Left ventricle myocardium inferior (tissue), 1 donor: ENCODE data around the gene AUH. TPM values are rescaled to one million over a fixed set of nuclear protein-coding genes. Genes with fewer than 3 reads are reported as not detected.

Experiments
- DNase-seq: peaks from one replicate; pipeline ENCODE4 v3.0.0-alpha.2; 2020
- H3K27ac ChIP-seq: fragments of 200-600 bp; replicated peaks from 2 replicates; pipeline ENCODE4 v1.8.0; 2021
- H3K27me3 ChIP-seq: fragments of 200-600 bp; 2 replicates; pipeline ENCODE4 v1.8.0; 2021; ENCODE audit warnings: low read depth
- H3K36me3 ChIP-seq: fragments of 200-600 bp; 2 replicates; pipeline ENCODE4 v1.8.0; 2021
- H3K4me1 ChIP-seq: fragments of 200-600 bp; 2 replicates; pipeline ENCODE4 v1.8.0; 2021
- H3K4me3 ChIP-seq: fragments of 200-600 bp; 2 replicates; pipeline ENCODE4 v1.8.0; 2021; ENCODE audit warnings: mild to moderate bottlenecking, moderate library complexity
- H3K9me3 ChIP-seq: fragments of 200-600 bp; replicated peaks from 2 replicates; pipeline ENCODE4 v1.8.0; 2021
- intact Hi-C: fragments of 100-400 bp; cut with micrococcal nuclease; formaldehyde crosslinking; loops from one replicate; pipeline ENCODE4 v1.11.0; 2022
- total RNA-seq: library from RNA; stranded (reverse); fragmentation: NEBNext Ultra II Directional; extraction: Animal tissue kit (Norgen Biotek cat#: 25700); gene quantifications from one replicate; pipeline ENCODE4 v1.2.1, GENCODE V29; 2021
- TF ChIP-seq, protein P1 (sequence below): fragments of 200-600 bp; IDR thresholded peaks from 2 replicates; pipeline ENCODE4 v1.8.0; 2021; ENCODE audit warnings: antibody characterized with exemption, mild to moderate bottlenecking, borderline replicate concordance
- donor health status: DM: no; HTN: yes; CAD: no; lungs with severe emphysema.

AUH gene
- total RNA-seq, 1 donor from 2014 or later, result 44.1 TPM

GRCh38 chr9:91261417-91261816, 100.3 kb downstream of the AUH start:
- Histone ChIP-seq H3K4me3 (no peak overlapping the region), H3K27ac (peak overlapping the region; percentile 19), H3K4me1 (peaks cover 11% of the 10 kb centered on the region), H3K9me3 (no peaks in the 10 kb centered on the region), H3K27me3 (no peaks in the 10 kb centered on the region), H3K36me3 (no peaks in the 10 kb centered on the region)
- TF ChIP-seq, protein P1, sequence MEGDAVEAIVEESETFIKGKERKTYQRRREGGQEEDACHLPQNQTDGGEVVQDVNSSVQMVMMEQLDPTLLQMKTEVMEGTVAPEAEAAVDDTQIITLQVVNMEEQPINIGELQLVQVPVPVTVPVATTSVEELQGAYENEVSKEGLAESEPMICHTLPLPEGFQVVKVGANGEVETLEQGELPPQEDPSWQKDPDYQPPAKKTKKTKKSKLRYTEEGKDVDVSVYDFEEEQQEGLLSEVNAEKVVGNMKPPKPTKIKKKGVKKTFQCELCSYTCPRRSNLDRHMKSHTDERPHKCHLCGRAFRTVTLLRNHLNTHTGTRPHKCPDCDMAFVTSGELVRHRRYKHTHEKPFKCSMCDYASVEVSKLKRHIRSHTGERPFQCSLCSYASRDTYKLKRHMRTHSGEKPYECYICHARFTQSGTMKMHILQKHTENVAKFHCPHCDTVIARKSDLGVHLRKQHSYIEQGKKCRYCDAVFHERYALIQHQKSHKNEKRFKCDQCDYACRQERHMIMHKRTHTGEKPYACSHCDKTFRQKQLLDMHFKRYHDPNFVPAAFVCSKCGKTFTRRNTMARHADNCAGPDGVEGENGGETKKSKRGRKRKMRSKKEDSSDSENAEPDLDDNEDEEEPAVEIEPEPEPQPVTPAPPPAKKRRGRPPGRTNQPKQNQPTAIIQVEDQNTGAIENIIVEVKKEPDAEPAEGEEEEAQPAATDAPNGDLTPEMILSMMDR, result no peak
- intact Hi-C loops, result no loop called here
- no peak for DNase-seq

DNA sequence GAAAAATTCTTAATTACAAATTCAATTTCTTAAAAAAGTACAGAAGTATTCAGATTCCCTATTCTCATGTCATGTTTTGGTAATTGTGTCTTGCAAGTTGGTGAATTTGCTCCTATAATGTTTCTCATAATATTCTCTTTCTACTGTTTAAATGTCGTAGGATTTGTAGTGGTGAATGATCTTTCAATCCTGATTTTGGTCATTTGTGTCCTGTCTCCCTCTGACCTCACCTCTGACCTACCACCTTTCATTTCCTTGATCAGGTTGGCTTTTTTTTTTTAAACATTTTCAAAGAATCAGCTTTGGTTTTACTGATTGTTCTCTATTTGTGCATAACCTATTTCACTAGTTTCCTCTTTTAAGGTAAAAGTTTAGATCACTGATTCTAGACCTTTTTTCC, 102.6 kb downstream of the AUH start:
- Histone ChIP-seq H3K27me3 (no peaks in the 10 kb centered on the region), H3K4me1 (peaks cover 31% of the 10 kb centered on the region), H3K9me3 (no peaks in the 10 kb centered on the region), H3K4me3 (no peak overlapping the region), H3K36me3 (no peaks in the 10 kb centered on the region), H3K27ac (no peak overlapping the region)
- no peak for DNase-seq
- intact Hi-C loops, result no loop called here
- TF ChIP-seq, protein P1, result no peak

DNA sequence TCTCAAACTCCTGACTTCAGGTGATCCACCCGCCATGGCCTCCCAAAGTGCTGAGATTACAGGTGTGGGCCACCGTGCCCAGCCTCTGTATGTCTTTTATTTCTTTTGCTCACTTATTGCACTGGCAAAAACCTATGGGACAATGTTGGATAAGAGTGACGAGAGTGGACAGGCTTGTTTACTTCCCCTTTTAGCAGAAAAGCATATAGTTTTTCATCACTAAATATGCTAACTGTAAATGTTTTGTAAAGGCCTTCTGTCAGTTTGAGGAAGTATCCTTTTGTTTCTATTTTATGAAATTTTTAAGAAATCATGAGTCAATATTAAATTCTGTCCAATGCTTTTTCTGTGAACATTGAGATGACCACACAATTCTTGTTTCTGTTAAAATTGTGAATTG, 103.3 kb downstream of the AUH start:
- H3K27me3 ChIP-seq, result no peaks in the 10 kb centered on the region
- no peak overlapping the region for H3K4me3 ChIP-seq
- TF ChIP-seq, protein P1, result no peak
- no peak overlapping the region for H3K27ac ChIP-seq
- H3K9me3 ChIP-seq, result no peaks in the 10 kb centered on the region
- intact Hi-C loops, result no loop called here
- no peaks in the 10 kb centered on the region for H3K36me3 ChIP-seq
- H3K4me1 ChIP-seq, result peaks cover 38% of the 10 kb centered on the region
- DNase-seq, result no peak

GRCh38 chr9:91256235-91256634, 105.5 kb downstream of the AUH start:
- no peaks in the 10 kb centered on the region for H3K9me3 ChIP-seq
- H3K27me3 ChIP-seq, result no peaks in the 10 kb centered on the region
- H3K27ac ChIP-seq, result no peak overlapping the region
- H3K4me1 ChIP-seq, result peaks cover 33% of the 10 kb centered on the region
- H3K36me3 ChIP-seq, result no peaks in the 10 kb centered on the region
- no peak for DNase-seq
- TF ChIP-seq, protein P1, result no peak
- intact Hi-C loops, result no loop called here
- H3K4me3 ChIP-seq, result no peak overlapping the region

- DNase-seq, result no peak
- H3K36me3 ChIP-seq, result no peaks in the 10 kb centered on the region
- H3K27me3 ChIP-seq, result no peaks in the 10 kb centered on the region
- H3K4me1 ChIP-seq, result peaks cover 32% of the 10 kb centered on the region
- intact Hi-C loops, result no loop called here
- no peak overlapping the region for H3K4me3 ChIP-seq
- TF ChIP-seq, protein P1, result no peak
- no peak overlapping the region for H3K27ac ChIP-seq
- no peaks in the 10 kb centered on the region for H3K9me3 ChIP-seq
These were observed 106.4 kb downstream of the AUH start for GRCh38 chr9:91255327-91255726.

DNA sequence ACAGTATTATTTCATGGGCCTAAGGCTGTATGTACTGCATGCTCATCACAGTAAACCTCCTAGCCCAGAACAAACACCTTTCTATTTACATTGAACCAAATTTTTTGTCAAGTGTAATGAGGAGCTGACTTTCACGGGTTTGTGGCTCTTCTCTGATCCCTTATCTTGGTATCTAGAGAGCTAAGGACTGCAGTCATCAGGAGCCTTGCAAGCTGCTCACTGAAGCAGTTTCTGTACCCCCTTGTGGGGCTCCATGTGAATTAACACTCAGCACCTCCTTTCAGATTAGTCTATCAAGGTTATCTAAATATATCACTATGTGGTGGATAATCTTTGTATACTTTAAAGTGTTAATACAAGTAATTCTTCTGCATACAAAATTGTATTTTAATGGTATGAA, 108.2 kb downstream of the AUH start:
- Histone ChIP-seq H3K27me3 (no peaks in the 10 kb centered on the region), H3K27ac (no peak overlapping the region), H3K9me3 (no peaks in the 10 kb centered on the region), H3K36me3 (no peaks in the 10 kb centered on the region), H3K4me3 (no peak overlapping the region), H3K4me1 (peaks cover 39% of the 10 kb centered on the region)
- intact Hi-C loops, result no loop called here
- no peak for DNase-seq
- TF ChIP-seq, protein P1, result no peak
